GM18909 (cell line): ENCODE measurements around the gene MAP3K14.
"Not testable (repeated sequence)": the region's sequence is repeated elsewhere in the genome, so short reads cannot be mapped to it uniquely, and the experiment has no call there.

ENCODE experiments used
- ATAC-seq: cut with Tn5 transposase; IDR thresholded peaks from one replicate; pipeline ENCODE4 v1.9.1; 2021; ENCODE audit warnings: mild to moderate bottlenecking; ENCODE audit not compliant: unreplicated experiment, poor library complexity

The MAP3K14 gene

DNA sequence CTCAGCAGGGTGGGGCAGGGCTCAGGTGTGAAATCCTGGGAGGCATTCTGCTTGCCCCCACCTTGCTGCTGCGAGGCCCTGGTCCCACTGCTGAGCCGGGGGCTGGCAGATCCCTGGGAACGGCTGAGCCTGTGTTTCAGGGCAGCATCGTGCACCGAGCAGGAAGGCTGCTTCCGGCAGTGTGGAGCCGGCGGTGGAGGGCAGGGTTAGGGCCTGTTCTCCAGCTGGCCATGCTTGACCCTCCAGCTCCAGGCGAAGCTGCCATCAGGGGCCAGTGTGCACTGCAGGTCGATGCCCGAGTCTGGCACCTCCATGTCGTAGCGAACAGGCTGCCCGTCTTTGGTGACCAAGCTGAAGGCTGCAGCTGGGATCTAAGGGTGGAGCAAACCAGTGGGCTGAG lies 52.4 kb downstream of the MAP3K14 start:
- no peak for ATAC-seq

DNA sequence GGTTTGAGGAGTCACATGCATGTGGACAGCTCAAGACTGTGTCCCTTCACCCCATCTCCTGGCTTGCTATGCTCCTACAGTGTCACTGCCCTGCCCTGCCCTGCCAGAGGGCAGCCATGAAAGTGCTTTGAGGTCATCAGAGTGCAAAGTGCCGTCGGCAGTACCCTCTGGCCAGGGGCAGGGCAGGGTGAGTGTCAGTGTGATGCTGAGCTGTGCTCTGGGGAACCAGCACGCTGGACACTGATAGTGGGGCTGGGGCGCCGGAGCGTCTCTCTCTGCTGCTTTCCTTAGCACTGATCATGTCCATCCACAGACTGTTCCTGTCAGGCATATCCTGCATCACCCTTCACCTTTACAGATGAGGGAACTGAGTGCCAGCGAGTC lies 53.4 kb downstream of the MAP3K14 start:
- no peak for ATAC-seq

DNA sequence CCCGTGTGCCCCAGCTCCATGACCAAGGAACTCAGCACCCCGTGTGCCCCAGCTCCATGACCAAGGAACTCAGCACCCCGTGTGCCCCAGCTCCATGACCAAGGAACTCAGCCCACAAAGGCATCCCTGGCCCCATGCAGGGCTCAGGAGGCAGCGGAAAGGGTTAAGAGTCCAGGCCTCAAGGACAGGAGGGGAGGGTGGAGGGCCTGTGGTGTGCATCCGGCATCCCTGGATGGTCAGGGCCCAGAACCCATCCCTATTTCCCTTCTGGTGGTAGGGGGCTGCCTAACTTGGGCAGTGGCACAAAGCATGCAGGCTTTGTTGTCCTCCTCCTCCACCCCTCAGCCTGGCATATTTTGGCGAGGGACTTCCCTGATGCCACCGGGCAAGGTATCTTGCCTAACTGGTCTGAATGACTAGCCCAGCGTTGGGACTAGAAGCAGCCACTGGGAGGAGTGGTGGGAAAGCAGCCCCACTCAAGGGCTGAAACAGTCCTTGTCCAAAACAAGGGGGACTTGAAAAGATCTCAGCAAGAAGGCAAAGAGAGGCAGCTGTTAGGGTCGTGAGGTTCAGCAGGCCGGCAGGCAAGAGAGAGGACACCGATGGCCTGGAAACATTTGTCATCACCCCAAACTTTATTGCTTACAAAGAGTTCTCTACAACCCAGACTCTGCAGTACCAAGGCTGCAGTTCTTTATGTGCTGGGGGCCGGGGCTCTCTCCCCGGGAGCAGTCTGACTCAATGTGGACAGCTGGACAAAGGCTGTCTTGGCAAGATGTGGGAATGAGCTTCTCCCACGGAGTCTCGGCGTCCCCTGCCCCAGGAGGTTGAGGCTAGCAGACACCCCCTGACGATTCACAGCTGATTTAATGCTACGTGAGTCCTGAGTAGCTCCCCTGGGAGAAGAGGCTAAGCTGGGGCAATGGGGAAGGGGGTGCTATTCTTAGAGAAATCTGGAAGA lies 54.0 kb downstream of the MAP3K14 start:
- no peak for ATAC-seq

DNA sequence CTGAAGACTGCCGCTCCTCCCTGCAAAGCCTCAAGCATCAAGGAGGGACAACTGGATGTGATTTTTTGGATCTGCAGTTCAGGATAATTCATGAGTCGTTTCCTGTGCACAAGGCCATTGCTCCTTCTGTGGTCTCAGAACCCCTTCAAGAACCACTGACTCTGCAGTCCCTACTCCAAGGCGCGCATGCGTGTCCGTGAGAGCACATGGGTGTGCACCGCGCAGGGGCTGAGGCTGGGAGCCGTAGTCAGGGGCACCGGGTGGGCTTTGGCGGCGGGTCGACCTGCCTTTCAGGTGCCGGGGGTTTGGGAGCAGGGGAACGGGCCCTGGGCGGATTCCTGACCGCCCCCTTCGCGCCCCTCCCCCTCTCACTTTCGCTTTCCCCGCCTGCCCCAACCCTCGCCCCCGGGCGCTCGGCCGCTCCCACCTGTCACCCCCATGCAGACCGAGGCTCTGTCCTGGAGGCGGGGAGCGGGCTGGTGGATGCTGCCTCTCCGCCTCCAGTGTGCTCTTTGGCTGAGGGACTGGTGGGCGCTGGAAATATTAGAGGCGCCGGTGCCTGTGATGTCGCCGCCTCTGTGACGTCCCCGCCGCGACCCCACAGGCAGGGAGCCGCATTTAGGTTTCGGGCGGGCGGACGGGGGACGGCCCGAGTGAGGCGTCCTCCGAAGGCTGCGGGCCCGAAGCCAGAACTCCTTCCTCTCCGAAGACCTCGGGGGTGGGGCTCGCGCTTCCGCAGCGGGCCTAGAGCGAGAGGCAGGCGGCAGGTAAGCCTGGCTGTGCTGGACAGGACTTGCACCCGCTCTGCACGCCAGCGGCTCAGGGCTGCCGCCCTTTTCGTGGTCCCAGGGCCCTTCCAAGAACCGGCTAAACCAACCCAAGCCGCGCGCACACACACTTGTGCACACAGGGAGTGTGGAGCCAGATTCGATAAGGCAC lies 55.0 kb downstream of the MAP3K14 start, which contains the start of gene SPATA32:
Gene SPATA32 (minus strand): TSS at position 518 of the 939 bp plus-strand sequence. CDS start 78 bp downstream, at position 440.
- peak; percentile 51 for ATAC-seq

DNA sequence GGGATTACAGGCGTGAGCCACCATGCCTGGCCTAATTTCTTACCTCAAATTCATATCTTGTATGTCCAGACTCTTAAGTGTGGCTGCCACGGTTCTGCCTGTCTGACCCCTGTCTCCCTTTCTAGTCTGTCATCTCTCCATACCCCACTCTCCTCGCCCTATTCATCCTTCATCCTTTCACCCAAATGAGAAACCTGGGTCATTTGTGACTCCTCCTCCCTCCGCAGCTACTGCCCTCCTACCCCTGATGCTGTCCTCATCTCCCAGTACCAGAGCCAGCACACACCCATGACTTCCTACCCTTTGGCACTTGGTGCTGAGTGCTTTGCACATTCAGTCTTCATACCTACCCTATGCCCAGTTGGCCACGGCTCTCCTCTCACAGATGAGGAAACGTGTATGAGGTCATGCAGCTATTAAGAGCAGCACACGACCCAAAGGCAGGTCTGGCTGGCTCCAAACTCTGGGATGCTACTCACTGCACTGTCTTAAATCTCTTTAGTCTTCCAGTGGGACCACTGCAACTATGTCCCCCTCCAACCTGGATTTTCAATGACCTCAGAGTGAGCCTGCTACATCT lies 56.5 kb downstream of the MAP3K14 start:
- ATAC-seq, result no peak

DNA sequence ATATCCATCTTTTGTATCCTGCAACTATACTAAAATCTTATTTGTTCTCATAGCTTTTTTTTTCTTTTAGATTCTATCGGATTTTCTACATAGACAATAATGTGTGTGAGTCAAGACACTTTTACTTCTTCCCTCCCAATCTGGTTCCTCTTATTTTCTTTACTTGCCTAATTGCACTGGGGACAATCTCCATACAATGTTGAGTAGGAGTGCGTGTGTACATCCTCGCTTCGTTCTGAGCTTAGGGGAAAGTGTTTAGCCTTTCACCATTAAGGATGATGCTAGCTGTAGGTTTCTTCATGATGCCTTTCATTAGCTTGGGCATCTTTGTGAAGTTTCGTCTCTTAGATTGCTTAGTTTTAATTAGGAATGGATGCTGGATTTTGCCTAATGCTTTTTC lies 57.8 kb downstream of the MAP3K14 start:
- no peak for ATAC-seq

DNA sequence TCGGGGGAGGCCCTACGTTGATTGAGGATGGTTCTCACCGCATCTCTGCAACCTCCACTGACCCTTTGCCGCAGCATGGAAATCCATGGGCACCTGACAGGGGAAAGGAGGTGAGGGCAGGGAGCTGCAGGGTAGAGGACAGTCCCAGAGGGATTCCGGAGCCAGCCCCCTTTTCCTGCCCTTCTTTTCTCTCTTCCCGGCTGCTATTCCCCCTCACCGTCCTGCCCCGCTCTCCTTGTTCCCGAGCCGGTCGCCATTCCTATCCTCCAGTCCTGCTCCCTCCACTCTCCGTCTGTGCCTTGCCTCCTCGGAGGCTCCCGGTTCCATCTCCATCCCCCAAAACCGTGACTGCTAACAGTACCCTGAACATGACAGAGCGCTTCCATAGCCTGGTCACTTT lies 59.7 kb downstream of the MAP3K14 start:
- no peak for ATAC-seq

DNA sequence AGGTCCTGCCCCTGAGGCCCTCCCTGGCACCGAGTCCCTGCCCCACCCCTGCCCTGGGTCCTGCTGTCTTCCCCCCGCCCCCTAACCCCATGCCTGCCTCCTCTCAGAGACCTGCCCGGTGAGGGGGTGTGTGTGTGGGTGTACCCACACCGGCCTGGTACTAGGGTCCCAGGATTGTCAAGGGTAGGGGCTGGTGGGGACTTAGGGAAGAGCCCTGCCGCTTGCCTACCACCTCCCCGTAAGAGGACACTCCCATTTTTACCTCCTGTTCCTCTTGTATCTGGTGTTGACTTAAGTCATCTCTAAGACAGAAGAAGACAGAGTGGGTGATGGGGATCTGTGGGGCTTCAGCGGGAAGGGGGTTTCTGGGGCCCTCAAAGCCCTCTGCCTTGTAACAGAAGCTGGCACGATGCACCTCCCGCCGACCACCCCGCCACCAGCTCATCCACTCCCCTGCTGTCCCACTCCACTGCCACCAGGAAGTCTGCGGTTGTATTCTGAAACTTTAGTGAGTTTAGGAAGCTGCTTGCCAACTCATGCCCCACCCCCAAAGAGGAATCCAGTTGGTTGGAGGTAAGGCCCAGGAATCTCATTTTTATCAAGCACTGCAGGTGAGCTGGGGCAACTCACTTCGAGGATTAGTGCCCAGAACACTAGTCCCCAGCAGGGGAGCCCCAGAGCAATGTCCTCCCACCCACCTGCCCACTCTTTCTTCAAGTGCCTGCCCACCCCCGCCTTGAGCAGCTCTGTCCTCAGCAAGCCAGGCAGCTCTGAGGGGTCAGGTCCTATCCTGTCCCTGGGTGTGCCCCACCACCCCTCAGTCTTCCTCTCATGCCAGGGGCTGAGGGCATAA lies 60.5 kb downstream of the MAP3K14 start:
- ATAC-seq, result no peak

DNA sequence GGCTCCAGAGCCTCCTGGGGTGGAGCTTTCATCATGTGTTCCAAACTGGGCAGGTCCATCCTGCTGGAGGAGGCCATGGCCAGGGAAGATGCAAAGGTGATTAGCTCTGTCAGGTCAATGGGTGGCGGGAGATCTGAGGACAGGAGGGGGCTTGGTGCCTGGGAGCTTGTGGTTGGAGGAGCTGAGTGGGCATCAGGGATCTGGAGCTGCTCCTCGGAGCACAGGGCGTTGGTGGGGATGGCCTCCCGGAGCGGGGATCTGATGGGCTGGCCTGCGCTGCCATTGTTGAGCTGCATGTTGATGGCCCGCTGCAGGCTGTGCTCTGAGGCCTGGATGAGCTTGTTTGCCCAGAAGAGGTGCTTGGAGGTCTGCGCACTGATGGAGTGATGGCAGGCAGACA lies 61.5 kb downstream of the MAP3K14 start:
- no peak for ATAC-seq

DNA sequence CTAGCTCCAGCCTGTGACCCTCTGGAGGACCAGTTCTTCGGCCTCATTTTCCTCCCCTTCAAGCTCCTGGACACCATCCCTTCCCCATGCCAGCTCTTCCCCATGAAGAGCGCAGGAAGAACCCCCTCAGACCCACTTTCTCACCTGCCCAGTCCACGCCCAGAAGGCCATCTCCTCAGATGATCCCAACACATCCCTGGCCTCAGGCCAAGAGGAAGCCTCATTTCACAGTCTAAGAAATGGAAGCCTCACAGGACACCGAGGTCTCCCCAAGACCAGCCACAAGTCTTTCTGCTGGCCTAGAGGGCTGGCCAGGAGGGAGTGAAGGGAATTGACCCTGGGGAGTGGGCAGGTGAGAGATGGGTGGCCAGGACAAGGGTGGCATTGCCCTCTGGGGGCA lies 62.9 kb downstream of the MAP3K14 start:
- ATAC-seq, result no peak

DNA sequence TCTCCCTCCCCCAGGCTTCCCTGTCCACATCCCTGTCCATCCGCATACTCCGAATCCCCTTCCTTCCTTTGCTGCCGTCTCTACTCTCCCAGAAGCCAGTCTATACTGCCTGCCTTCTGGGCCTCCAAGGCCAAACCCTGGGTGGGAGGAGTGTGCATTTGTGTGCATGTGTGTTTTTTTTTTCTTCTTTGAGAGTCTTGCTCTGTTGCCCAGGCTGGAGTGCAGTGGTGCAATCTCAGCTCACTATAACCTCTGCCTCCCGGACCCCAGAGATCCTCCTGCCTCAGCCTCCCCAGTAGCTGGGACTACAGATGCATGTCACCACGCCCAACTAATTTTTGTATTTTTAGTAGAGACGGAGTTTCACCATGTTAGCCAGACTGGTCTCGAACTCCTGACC lies 63.6 kb downstream of the MAP3K14 start:
- ATAC-seq, result not testable (repeated sequence)

DNA sequence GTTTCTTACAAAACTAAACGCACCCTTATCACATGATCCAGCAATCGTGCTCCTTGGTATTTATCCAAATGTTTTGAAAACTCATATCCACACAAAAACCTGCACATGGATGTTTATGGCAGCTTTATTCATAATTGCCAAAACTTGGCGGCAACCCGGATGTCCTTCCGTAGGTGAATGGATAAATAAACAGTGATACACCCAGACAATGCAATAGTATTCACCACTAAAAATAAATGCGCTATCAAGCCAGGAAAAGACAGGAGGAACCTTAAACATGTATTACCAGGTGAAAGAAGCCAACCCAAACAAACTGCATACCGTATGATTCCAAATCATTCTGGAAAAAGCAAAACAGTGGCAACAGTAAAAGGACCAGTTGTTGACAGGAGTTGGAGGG lies 64.9 kb downstream of the MAP3K14 start:
- ATAC-seq, result no peak

DNA sequence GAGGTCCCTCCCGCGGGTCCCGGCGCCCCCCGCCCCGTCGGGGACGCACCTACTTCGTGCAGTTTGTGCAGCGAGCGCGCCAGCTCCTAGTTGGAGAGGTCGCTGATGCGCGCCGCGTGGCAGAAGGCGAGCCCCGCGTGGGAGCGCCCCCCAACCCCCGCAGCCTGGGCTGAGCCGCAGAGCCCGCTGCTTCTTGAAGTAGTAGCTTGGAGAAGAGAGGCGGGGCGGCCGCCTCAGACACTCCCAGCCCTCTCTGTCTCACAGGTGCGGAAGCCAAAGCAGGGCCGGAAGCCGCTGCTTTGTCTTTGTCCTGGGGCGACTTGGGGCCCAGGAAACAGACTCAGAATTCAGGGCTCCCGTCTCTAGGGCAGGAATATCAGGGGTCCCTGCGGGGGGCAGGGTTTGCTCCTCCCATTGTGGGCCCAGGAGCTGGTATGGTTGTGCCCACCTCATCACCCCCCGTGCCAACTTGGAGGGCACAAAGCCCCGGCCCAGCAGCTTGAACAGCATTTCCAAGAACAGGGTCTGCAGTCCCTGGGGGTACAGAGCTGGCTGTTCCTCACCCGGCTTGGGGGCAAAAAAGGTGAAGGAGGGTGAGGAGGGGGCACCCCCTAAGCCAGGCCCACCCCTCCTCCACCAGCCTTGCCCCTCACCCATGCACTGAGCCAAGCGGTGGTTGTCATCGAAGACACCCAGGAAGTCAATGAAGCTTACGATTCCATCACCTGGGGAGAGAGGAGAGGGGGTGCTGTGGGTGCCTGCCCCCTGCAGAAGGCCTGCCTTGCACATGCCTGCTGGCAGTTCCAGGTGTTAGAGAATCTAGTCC lies 68.5 kb downstream of the MAP3K14 start:
- ATAC-seq, result peak; percentile 63

DNA sequence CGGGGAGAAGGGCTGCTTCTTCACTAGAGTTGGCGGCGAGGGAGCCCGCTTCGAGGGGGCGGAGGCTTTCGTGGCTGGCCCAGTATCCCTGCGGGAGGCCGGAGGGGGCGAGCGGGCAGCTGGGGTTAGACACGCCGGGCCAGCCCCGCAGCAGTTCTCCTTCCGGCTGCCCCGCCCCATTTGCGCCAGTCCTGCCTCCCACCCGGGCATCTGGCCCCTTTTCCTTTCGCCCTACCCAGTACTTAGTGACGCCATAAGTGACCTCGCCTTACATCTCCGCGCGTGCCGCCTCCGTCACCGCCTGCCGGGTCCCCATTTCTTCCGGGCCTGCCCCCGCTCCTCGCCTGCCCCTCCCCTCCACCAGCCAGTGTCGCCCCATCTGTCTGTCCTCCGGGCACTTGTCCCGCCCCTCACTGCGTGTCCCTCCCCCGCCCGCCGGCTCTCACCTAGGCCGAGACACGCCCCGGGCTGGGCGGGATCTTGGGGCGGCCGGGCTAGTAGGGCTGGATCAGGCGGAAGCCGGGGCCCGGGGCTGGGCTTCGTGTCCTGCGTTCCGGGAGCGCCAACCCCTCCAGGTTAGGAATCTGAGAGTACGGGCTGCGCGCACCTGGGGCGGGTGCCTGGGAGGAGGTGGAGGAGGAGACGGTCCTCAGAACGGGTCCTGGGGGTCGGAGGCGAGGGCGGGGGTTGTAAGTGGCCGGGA lies 69.2 kb downstream of the MAP3K14 start:
- peak; percentile 76 for ATAC-seq

DNA sequence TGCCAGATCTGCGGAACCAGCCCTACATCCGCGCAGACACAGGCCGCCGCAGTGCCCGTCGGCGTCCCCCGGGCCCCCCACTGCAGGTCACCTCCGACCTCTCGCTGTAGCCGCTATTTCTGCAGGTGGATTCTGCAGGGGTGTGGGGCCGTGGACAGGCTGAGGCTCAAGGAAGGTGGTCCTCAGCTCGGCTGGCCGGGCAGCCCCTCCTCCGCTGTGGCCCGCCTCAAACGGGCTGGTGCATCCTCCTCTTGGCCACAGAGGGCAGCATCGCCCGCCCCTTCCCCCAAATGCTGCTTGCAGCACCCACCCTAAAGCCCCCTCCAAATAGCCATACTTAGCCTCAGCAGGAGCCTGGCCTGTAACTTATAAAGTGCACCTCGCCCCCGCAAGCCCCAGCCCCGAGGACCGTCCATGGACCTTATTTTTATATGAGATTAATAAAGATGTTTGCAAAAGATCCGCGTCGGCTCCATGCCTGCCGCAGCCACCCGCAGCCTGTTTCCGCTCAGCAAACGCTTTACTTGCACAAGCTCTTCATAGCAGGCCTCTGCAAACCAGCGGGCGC lies 69.9 kb downstream of the MAP3K14 start:
- ATAC-seq, result no peak

DNA sequence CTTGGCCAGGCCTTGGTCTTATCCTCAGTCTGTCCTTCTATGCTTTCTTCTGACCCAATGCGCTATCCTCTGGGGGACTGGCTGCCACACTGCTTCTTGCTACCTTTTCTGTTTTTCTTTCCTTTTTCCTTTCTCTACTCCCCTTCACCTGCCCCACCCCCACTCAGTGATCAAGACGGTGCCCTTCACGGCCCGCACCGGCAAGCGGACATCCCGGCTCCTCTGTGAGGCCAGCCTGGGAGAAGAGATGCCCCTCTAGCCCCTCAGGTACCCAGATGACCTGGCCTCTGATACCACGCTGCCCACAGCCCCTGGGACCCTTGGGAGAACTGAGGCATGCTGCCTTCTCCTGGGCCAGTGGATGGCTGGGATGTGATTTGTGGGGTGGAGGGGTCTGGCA lies 70.5 kb downstream of the MAP3K14 start:
- no peak for ATAC-seq

DNA sequence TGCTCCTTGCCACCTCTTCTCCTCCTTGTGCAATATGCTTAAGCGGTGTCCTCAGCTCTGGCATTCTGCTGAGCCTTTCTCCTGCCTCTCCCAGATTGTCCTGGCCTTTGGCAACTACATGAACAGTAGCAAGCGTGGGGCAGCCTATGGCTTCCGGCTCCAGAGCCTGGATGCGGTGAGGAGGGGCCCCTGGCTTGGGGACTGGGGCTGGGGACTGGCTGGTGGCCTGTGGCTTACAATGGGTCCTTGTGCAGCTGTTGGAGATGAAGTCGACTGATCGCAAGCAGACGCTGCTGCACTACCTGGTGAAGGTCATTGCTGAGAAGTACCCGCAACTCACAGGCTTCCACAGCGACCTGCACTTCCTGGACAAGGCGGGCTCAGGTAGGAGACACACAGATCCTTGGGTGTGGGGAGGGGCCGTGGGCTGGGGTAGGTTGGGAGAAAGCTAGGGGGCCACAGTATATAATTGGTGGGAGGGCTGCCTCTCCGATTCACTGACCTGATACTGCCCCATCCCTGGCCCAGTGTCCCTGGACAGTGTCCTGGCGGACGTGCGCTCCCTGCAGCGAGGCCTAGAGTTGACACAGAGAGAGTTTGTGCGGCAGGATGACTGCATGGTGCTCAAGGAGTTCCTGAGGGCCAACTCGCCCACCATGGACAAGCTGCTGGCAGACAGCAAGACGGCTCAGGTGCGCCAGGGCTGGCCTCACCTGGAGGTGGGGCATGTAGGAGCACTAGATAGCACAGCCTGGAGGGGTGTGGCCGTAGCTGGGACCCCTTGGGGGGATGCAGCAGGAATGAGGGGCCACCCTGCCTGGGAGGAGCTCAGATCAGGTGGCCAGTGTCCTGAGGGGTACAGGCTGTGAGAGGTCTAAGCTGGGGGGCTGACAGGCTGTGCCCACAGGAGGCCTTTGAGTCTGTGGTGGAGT lies 71.8 kb downstream of the MAP3K14 start:
- ATAC-seq, result no peak
